Tibial nerve (tissue), 3 donors: ENCODE data around the gene HHEX.

Experiments used
- CTCF ChIP-seq, 5 experiments: fragments of 200-600 bp in 3 of 5; fragments of 450-650 bp in 2 of 5; sonication (generic) in 3 of 5; IDR thresholded peaks; one replicate each; pipeline ENCODE4 v1.5.1; 2016 to 2019; ENCODE audit warnings: antibody characterized with exemption in 5 of 5, mild to moderate bottlenecking in 3 of 5, moderate library complexity in 2 of 5
- POLR2A ChIP-seq, 2 donors: fragments of 450-650 bp; IDR thresholded peaks; one replicate each; pipeline ENCODE4 v1.6.1; 2017; ENCODE audit warnings: antibody characterized with exemption in 2 of 2, mild to moderate bottlenecking in 2 of 2, moderate library complexity in 2 of 2

GRCh38 chr10:92689663-92690210, at the start of gene HHEX:
- TF ChIP-seq CTCF (IDR thresholded peaks at IDR 0.05) (no peak), POLR2A (IDR thresholded peaks at IDR 0.05) (peak in 1 of 2 donors; percentile 13)
